ENCODE data around the gene CPZ.

CPZ gene

DNA sequence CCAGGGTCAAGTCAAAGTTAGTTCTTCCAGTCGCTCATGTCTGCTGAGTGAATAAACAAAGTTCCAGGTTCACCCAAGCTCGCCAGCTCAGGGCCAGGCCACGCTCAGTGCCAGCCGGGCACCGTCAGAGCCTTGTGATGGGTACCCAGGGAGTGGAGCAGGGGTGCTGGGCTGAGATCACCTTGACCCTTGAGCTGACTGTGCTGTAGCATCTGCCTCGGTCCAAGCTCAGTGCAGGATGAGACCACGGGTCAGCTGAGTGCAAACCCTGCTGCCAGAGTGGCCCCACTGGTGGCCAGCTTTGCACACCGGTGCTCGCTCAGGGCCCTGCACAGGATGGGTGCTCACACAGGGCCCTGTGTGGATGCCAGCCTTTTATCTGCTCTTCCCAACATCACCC, 4.3 kb downstream of the CPZ start:
- no peak for FAIRE-seq

DNA sequence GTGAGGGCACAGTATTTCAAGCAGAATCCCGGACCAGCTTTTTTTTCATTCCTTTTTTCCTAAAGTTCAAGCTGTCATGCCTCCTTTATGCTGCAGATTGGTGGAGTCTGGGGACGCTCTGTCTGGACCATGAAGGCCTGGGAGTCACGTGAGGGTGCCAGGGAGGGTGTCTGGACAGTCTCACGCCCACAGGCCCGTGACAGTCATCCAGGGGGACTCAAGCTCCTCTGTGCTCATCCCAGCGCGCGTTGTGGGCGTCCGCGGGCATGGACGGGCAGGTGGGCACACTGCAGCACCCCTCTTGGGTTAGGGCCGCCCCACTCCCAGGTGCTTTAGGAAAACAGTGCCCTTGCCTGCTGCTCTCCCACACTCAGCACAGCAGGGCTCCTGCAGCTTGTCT, 4.8 kb downstream of the CPZ start:
- FAIRE-seq: no peak

DNA sequence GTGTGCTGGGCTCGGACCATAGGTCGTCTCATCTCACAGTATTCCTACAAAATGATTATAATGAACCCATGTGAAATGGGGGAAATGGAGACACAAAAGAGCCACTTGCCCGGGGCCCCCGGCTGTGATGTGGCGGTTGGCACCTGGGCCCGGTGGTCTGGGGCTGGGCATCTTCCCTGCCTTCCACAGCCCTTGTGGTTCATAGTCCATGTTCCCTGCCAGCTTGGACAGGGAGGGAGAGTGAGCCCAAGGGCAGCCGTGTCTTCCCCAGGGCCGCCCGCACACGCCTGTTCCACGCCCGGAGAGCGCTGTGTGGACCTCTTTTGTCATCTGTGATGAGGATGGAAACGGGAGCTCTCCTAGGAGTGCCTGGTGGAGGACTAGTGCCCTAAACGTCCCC, 5.2 kb downstream of the CPZ start:
- no peak for FAIRE-seq

DNA sequence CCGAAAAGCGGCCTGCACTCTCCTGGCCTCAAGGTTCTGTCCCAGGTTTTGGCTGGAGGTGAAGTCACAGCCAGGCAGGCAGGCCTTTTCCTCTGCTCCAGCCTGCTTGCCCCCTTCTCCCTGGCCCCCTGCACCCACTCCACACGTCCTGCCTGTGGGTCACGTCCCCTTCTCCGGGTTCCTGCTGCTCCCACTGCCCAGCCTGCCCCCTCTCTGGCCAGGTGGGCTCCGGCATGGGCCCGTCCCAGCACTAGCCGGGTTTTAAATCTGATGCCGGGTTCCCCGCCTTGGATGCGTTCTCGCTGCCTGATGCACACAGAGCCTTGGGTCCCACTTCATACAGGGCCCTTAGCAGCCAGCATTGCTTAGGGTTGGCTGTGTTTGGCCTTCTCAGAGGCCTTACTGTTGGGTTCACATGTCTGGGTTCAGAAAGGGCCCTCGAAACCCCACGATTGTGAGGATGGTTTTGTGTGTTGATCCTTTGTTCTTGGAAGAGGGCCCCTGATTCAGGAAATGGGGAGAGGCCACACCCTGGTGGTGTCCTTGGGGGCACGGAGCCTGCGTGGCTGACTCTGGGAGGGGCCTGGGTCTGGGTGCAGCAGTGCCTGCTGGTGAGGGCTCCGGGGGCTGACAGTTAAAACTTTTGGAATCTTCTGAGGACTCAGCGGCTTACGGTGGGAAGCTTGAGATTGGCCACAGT, 6.0 kb downstream of the CPZ start:
- FAIRE-seq: no peak

DNA sequence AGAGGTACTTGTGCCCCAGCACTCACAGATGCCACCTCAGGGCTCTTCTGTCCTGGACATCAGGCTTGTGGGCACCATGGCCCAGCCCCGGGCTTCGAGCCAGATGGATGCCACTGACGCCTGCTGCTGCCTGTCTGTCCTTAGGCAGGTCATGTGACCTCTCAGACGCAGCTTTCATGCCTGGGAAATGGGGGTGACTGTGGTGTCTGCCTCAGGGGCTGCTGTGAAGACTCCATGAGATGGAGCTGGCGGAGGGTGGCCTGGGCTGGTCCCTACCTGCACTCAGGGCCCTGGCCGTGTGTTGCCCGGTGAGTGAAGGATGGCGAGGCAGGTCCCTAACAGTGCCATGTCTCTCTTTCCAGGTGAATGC, 6.5 kb downstream of the CPZ start:
- FAIRE-seq: no peak

DNA sequence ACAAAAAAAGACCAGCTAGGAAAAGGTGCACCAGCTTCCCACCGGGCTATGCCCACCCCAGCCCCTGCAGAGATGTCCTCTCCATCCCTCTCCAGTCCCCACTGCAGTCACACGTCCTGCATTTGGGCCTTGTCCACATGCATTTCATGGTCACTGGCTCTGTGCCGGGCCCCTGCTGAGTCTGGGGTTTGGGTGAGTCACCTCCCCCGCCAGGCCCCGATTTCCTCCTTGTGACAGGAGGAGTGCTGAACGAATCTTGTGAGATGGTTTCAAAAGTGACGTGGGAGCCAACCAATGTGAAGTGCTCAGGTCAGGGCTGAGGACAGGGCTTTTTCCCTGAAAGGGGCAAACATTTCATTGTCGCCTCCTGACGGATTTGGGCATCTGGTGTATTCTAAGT, 7.1 kb downstream of the CPZ start:
- FAIRE-seq: no peak

DNA sequence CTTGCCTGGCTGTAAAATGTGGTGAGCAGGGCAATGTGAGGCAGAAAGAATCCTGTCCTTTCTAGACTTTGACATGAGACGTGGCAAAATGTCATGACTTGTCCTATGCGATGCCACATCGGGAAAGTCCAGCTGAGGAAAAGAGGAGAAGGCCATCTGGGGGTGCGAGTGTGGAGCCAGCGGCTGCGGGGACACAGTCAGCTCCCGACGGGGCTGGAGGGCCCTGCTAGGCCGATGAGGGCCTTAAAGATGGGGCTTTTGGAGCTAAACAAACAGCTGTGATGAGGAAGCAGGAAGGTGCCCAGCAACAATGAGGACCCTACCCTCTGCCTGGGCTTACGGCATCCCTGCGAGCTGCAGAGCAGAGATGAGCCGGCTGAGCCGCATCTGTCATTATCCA, 7.7 kb downstream of the CPZ start:
- no peak for FAIRE-seq

DNA sequence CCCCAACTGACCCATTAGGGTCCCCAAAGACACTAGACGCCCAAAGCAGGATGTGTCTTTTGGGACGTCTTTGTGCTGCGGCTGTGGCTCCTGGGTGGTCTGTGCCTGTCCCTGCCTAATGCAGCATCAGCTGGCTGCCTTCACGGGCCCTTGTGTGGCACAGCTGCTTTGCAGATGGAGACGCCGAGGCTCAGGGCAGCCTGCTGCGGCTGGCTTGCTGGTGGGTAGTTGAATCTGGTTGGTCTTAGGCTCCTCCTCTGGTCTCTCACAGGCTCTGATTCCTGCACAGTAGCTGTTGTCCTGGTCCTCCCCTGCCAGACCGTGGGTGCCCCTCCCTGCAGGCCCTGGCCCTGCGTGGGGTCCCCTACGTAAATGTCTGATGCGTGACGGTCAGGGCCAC, 8.1 kb downstream of the CPZ start:
- FAIRE-seq: no peak

DNA sequence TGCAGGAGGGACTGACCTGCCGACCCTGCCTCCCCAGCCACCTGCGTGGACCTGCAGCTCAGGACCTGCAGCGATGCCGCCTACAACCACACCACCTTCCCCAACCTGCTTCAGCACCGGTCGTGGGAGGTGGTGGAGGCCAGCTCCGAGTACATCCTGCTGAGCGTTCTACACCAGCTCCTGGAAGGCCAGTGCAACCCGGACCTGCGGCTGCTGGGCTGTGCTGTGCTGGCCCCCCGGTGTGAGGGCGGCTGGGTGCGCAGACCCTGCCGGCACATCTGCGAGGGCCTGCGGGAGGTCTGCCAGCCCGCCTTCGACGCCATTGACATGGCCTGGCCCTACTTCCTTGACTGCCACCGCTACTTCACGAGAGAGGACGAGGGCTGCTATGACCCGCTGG, 8.5 kb downstream of the CPZ start:
- FAIRE-seq: no peak

DNA sequence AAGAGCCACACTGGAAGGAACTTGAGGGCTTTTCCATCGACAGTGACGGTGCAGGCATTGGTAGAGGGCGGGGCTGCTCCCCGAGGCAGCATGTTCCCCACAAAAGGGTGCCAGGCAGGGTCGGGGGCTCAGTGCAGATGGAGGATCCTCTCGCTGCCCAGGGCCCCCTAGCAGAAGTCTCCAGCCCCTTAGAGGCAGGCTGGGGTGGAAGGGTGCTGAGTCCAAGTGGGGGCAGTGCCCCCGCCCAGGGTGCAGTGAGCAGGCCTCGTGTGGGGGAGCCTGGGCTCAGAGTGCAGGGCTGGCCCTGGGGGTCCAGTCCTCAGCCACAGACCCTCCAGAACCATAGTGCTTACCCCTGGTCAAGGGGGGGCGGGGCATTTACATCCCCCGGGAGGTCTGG, 9.0 kb downstream of the CPZ start:
- FAIRE-seq: no peak

DNA sequence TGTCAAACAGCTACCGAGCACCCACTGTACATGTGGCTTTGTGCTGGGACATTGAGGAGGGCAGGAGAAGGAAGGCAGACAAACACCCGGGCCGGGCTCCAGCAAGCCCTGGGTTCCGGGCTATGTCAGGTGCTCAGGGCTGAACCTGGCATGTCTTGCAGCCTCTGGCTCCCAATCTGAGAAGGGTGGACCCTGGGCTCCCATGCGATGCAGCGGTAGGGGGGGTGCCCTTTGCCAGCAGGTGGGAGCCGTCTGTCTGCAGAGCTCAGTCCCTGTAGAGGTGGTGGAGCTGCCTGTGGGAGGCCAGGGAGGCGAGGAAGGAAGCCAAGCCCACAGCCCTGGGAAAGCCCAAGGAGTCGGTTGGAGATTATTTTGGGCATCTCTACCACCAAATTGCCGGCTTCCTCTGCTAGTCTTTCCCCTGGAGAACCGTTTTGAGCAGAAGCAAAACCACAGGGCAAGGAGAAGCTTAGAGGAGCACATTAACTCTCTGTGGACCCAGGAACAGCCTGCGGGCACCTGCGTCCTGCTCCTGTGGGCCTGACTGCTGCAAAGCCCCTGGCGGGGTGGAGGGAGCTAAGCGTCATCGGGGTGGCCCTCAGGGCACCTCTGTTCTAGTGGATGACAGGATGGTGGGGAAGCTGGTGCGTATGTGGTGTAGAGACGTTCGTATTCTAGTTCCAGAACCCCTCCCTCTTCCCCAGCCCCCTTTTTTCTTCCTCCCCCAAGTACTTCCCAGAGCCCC, 10.3 kb downstream of the CPZ start:
- FAIRE-seq: no peak

DNA sequence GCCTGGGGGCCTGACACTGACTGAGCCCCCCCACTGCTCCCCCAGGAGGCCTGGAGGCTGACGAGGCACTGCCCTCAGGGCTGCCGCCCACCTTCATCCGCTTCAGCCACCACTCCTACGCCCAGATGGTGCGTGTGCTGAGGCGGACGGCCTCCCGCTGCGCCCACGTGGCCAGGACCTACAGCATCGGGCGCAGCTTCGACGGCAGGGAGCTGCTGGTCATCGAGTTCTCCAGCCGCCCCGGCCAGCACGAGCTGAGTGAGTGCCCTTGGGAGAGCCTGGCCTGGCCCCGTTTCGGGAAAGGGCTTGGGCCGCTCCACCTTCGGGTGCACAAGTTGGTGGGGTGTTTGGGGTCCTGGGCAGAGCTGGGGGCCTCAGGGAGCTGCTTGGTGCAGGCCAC, 11.4 kb downstream of the CPZ start:
- FAIRE-seq: no peak

DNA sequence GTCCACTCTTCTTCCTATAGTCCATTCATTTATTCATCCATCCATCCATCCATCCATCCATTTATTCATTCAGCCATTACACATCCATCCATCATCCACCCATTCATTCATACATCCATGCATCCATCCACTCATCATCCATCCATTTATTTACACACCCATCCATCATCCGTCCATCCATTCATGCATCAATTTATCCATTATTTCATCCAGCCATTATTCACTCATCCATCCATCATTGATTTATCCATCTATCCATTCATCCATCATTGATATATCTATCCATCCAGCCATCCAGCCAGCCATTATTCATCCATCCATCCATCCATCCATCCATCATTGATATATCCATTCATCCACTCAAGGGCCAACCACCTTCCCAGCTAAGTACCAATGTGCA, 12.7 kb downstream of the CPZ start:
- no peak for FAIRE-seq

DNA sequence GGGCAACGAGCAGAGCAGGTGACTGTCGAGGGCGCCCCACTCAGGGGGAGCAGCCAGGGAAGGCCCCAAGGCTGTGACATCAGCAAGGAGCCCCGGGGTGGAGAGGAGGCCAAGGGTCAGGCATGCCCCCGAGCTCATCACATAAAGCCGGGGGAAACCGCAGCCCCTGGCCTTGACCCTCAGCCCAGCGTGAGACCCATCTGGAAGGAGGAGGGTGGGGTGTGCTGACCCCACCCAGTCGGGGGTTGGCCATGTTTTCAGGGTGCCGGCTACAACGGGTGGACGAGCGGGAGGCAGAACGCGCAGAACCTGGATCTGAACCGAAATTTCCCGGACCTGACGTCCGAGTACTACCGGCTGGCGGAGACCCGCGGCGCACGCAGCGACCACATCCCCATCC, 13.9 kb downstream of the CPZ start:
- no peak for FAIRE-seq

DNA sequence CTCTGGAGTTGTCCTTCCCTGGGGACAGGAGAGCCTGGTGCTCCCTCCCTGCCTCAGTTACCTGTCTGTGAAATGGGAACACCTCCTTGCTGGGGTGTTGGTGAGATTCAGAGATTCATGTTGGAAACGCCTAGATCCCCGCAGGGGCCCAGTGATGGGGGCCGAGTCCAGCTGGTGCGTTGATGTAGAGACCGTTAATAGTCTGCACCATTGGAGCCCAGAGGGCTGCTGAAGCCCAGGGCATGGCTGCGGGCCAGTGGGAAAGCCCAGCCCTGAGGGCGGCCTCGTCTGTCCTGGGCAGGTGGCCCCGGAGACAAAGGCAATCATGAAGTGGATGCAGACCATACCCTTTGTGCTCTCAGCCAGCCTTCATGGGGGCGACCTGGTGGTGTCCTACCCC, 14.4 kb downstream of the CPZ start:
- no peak for FAIRE-seq

DNA sequence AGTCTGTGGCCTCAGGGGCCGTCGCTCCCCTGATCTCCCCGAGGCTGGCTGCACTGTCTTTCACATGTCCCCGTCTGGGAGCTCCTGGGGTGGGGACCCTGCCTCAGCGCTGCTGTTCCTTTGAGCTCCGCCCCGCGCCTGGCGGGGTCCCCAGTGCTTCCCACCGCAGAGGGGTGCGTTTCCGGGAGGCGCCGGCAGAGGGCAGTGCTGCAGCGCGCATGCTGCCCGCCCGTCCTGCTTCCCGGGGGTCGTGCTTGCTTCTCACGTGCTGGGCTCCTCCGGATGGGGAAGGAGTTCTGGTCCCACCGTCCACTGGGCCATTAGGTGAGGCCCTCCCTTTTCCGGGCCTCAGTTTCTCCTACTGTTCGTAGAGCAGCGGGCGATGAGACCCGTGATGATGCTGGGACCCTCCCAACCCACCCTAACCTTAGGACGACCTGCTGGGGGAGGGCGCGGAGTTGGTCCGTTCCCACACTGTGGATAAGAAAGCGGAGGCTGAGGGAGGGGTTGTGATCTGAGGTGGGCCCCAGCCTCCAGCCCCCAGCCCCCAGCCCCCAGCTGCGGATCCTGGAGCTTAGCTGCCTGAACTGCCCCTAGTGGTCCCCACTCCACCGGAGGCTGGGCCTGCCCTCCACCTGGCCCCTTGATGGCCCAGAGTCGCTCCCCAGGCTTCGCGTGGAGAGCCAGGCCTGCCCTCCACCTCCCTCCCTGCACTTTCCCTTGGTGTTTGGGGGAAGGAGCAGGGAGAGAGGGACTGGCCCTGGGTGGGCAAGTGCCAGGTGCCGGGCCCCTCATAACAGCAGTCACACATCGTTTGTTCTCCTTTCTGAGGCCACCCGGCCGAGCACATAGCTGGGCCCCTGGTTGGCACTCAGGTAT, 15.3 kb downstream of the CPZ start:
- no peak for FAIRE-seq

DNA sequence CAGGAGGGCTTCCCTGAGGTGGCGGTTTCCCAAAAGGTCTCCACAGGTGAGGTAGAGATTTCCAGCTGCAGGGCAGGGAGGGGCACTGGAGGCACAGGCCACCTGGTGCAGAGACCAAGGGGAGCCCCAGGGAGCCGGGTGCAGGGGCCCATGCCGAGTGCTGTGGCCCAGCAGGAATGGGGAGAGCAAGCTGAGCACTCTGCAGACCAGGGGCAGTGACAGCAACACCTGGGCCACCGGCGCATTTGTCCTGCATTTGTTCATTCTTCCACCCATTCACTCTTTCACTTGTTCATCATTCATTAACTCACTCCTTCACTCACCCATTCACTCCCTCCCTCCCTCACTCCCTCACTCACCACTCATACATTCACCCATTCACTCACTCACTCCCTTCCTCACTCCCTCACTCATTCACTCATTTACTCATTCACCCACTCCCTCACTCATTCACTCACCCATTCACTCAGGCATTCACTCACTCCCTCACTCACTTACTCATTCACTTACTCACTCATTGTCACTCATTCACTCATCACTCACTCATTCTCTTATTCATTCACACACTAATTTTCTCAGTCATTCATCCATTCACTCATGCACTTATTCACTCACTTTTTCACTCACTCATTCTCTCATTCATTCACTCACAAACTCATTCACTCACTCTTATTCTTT, 16.3 kb downstream of the CPZ start:
- FAIRE-seq: no peak

DNA sequence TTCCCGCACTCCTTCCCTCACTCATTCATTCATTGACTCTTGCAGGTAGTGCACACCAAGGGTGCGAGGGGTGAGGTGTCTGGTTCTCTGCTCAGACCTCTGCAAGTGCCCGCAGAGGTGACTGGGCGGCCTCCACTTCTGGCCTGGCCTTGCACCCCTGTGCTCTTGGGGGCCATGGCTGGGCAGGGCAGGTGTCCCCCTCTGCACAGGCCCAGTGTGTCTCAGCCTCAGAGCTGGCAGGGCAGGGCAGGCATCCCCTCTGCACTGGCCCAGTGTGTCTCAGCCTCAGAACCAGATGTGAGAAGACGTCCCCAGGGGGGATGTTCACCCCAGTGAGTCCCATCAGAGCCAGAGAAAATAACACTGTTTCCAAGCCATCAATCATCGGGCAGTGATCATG, 16.8 kb downstream of the CPZ start:
- FAIRE-seq: no peak

DNA sequence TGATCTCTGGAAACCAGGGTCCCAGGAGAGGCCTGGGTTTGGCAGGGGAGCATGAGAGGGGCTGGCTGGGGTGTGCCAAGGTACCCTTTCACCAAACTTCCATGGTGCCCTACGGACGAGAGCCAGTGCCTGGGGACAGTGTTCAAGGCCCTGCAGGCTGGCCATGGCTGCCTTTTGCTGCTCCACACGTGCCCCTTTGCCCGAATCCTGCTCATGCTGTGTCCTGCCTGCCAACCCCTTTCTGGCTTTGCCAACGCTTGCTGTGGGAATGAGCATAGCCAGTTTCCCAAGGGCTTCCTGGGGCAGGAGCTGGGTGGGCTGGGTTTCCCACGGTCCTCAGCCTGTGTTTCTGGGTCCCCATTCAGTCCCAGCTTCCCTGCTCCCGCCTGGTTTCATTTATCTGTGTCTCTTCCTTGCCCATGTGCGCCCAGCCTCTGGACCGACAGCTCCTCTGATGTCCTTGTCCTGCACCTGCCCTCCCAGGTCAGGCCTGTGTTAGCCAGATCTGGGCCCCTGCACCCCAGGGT, 17.3 kb downstream of the CPZ start:
- no peak for FAIRE-seq

DNA sequence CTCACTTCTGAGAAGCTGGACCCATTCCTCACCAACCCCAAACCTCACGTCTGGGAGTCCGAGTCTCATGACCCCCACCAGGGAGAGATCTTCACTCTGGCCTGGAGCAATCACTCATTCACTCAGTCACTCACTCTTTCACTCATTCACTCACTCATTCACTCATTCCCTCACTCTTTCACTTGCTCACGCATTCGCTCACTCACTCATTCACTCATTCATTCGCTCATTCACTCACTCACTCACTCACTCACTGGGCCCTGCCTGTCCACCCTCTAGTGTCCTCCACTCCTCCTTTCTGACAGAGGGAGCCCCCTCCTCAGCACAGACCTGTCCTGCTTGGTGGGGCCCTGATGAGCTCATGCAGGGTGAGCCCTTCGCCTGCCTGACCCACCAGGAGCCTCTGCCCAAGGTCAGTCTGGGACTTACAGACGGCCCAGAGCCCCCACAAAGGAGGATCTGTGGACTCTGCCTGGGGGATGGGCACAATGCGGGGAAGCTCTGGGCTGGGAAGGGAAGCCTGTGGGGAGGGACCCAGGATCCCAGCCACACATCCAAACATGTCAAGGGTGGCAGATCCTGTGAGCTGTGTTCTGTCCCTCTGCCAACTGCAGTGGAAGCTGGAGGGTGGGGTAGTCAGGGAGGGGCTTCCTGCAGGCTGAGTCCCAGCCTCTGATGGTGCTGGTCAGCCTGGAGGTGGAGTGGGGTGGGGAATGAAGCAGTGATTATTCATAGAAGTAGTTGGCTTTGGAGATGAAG, 18.5 kb downstream of the CPZ start:
- no peak for FAIRE-seq

DNA sequence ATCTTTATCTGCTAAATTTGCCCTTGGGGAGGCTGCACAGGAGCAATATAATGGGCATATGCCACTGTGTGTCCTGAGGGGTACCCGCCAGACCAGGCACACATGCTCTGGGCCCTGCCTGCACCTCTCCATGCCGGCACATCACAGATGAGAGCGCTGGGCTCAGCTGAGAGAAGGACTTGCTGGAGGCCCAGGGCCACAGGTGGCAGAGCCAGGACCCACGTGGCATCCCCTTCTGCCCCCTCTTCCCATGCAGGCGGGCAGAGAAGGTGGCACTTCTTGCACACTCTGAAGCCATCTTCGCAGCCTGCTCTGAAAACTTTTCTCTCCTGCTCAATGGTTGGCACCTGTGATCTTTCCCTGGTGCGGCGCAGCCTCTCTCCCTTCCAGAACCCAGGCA, 20.1 kb downstream of the CPZ start:
- FAIRE-seq: no peak

All from TTC549 (cell line).